ENCODE results near the gene TBX15. TPM values are rescaled to one million over a fixed set of nuclear protein-coding genes. Genes with fewer than 3 reads are reported as not detected.

The TBX15 gene
- total RNA-seq, 4 donors from 2014 or later: 1.1 to 5.4 (median 3.5) TPM

- DNase-seq: no peak
- WGBS, 2 donors: 88 to 94% methylated on average over 1 of the region's 1 CpG
- TF ChIP-seq CTCF (IDR thresholded peaks at IDR 0.05) (no peak), POLR2A (IDR thresholded peaks at IDR 0.05) (no peak)
Measured at GRCh38 chr1:118948846-118949245, 39.3 kb downstream of the TBX15 start.

GRCh38 chr1:118948351-118948750, 39.8 kb downstream of the TBX15 start:
- no peaks in the 10 kb centered on the region for H3K36me3 ChIP-seq
- H3K27me3 ChIP-seq: no peaks in the 10 kb centered on the region
- no peak overlapping the region for H3K4me3 ChIP-seq (replicated peaks in 1 of 3)
- H3K4me1 ChIP-seq: no peaks in the 10 kb centered on the region
- TF ChIP-seq CTCF (IDR thresholded peaks at IDR 0.05): no peak
- no peak for TF ChIP-seq POLR2A (IDR thresholded peaks at IDR 0.05)
- intact Hi-C loops (cut with DNase I): no loop called here
- H3K27ac ChIP-seq: no peak overlapping the region
- no peak for DNase-seq
- H3K9me3 ChIP-seq: no peaks in the 10 kb centered on the region

More at GRCh38 chr1:118948846-118949245, 39.3 kb downstream of the TBX15 start:
- no peak overlapping the region for H3K27ac ChIP-seq
- intact Hi-C loops (cut with DNase I): no loop called here
- H3K27me3 ChIP-seq: no peaks in the 10 kb centered on the region
- no peaks in the 10 kb centered on the region for H3K9me3 ChIP-seq
- H3K4me1 ChIP-seq: no peaks in the 10 kb centered on the region
- no peak overlapping the region for H3K4me3 ChIP-seq (replicated peaks in 1 of 3)
- no peaks in the 10 kb centered on the region for H3K36me3 ChIP-seq

GRCh38 chr1:118947790-118948189, 40.4 kb downstream of the TBX15 start:
- Histone ChIP-seq H3K36me3 (no peaks in the 10 kb centered on the region), H3K27ac (no peak overlapping the region), H3K4me1 (no peaks in the 10 kb centered on the region), H3K4me3 (replicated peaks in 1 of 3) (no peak overlapping the region), H3K9me3 (no peaks in the 10 kb centered on the region), H3K27me3 (no peaks in the 10 kb centered on the region)
- intact Hi-C loops (cut with DNase I): no loop called here
- DNase-seq: no peak
- no peak for TF ChIP-seq POLR2A (IDR thresholded peaks at IDR 0.05)
- TF ChIP-seq CTCF (IDR thresholded peaks at IDR 0.05): no peak
- WGBS, 2 donors: 86 to 92% methylated on average over 2 of the region's 2 CpGs

- WGBS, 2 donors: 94% methylated on average over 3 of the region's 3 CpGs
- Histone ChIP-seq H3K9me3 (no peaks in the 10 kb centered on the region), H3K4me1 (no peaks in the 10 kb centered on the region), H3K36me3 (no peaks in the 10 kb centered on the region), H3K27ac (no peak overlapping the region), H3K27me3 (no peaks in the 10 kb centered on the region), H3K4me3 (replicated peaks in 1 of 3) (no peak overlapping the region)
- no peak for DNase-seq
- no peak for TF ChIP-seq CTCF (IDR thresholded peaks at IDR 0.05)
- no peak for TF ChIP-seq POLR2A (IDR thresholded peaks at IDR 0.05)
- intact Hi-C loops (cut with DNase I): no loop called here
Measured at GRCh38 chr1:118947003-118947765, 41.0 kb downstream of the TBX15 start.

- no peaks in the 10 kb centered on the region for H3K36me3 ChIP-seq
- intact Hi-C loops (cut with DNase I): no loop called here
- WGBS, 2 donors: 17 to 30% methylated on average over 1 of the region's 1 CpG
- H3K4me1 ChIP-seq: no peaks in the 10 kb centered on the region
- no peaks in the 10 kb centered on the region for H3K9me3 ChIP-seq
- no peak overlapping the region for H3K27ac ChIP-seq
- no peaks in the 10 kb centered on the region for H3K27me3 ChIP-seq
- H3K4me3 ChIP-seq (replicated peaks in 1 of 3): no peak overlapping the region
- TF ChIP-seq CTCF (IDR thresholded peaks at IDR 0.05): no peak
- TF ChIP-seq POLR2A (IDR thresholded peaks at IDR 0.05): no peak
- no peak for DNase-seq
Measured at GRCh38 chr1:118945489-118945888, 42.7 kb downstream of the TBX15 start.

All from thyroid gland (tissue), 4 donors.